ENCODE results near the gene GPX4. TPM values are rescaled to one million over a fixed set of nuclear protein-coding genes. Genes with fewer than 3 reads are reported as not detected.

Gene GPX4
- total RNA-seq, 1 experiment from 2014 or later = 577 TPM

DNA sequence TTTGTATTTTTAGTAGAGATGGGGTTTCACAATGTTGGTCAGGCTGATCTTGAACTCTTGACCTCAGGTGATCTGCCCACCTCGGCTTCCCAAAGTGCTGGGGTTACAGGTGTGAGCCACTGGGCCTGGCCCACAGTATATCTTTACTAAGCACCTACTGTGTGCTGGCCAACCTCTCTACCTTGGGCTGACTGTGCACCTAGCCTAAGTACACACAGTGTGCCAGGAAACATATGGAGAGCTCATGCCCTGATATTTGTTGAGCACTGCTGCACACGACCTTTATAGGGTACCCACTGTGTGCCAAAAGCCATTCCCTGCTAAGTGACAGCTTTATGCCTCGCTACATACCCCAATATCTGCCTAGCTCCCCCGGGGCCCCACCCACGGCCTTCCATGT, 43.1 kb upstream of the GPX4 start:
- ATAC-seq (no peak), DNase-seq (ENCODE audit: low read depth, low spot score) (no peak)
- ChIA-PET CTCF (interaction anchor here (0.6 to 0.7 kb wide), 2 partner anchors 17 to 64 kb away, joined by 4 to 6 read pairs; no protein-coding TSS in a partner anchor), POLR2A (no interaction called here)
- BruUV-seq (replicated peaks) = no TSS peak
- intact Hi-C loops (cut with micrococcal nuclease; ENCODE audit: unreplicated experiment) = no loop called here
- no peaks in the 10 kb centered on the region for H3K36me3 ChIP-seq (ENCODE audit: control insufficient read depth, insufficient read depth, low read length)
- H3K27me3 ChIP-seq (ENCODE audit: control insufficient read depth, insufficient read depth, low read length) = no peaks in the 10 kb centered on the region
- TF ChIP-seq SIN3A (IDR thresholded peaks at IDR 0.05; ENCODE audit: borderline replicate concordance, insufficient read depth, low read depth, low read length) (no peak), POLR2AphosphoS5 (IDR thresholded peaks at IDR 0.05; ENCODE audit: low read depth, low read length) (no peak), TCF7L2 (IDR thresholded peaks at IDR 0.05; ENCODE audit: low read depth, low read length) (no peak)
- TF ChIP-seq, protein P1, sequence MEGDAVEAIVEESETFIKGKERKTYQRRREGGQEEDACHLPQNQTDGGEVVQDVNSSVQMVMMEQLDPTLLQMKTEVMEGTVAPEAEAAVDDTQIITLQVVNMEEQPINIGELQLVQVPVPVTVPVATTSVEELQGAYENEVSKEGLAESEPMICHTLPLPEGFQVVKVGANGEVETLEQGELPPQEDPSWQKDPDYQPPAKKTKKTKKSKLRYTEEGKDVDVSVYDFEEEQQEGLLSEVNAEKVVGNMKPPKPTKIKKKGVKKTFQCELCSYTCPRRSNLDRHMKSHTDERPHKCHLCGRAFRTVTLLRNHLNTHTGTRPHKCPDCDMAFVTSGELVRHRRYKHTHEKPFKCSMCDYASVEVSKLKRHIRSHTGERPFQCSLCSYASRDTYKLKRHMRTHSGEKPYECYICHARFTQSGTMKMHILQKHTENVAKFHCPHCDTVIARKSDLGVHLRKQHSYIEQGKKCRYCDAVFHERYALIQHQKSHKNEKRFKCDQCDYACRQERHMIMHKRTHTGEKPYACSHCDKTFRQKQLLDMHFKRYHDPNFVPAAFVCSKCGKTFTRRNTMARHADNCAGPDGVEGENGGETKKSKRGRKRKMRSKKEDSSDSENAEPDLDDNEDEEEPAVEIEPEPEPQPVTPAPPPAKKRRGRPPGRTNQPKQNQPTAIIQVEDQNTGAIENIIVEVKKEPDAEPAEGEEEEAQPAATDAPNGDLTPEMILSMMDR (IDR thresholded peaks at IDR 0.05) = no peak
- TF ChIP-seq, protein P2, sequence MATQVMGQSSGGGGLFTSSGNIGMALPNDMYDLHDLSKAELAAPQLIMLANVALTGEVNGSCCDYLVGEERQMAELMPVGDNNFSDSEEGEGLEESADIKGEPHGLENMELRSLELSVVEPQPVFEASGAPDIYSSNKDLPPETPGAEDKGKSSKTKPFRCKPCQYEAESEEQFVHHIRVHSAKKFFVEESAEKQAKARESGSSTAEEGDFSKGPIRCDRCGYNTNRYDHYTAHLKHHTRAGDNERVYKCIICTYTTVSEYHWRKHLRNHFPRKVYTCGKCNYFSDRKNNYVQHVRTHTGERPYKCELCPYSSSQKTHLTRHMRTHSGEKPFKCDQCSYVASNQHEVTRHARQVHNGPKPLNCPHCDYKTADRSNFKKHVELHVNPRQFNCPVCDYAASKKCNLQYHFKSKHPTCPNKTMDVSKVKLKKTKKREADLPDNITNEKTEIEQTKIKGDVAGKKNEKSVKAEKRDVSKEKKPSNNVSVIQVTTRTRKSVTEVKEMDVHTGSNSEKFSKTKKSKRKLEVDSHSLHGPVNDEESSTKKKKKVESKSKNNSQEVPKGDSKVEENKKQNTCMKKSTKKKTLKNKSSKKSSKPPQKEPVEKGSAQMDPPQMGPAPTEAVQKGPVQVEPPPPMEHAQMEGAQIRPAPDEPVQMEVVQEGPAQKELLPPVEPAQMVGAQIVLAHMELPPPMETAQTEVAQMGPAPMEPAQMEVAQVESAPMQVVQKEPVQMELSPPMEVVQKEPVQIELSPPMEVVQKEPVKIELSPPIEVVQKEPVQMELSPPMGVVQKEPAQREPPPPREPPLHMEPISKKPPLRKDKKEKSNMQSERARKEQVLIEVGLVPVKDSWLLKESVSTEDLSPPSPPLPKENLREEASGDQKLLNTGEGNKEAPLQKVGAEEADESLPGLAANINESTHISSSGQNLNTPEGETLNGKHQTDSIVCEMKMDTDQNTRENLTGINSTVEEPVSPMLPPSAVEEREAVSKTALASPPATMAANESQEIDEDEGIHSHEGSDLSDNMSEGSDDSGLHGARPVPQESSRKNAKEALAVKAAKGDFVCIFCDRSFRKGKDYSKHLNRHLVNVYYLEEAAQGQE (IDR thresholded peaks at IDR 0.05; ENCODE audit: insufficient read depth in 1 of 2, low read depth in 2 of 2, low read length in 1 of 2) = no peak
- H3K27ac ChIP-seq (ENCODE audit: low read length) = no peak overlapping the region
- H3K4me3 ChIP-seq (ENCODE audit: low read depth in 2 of 2, low read length in 2 of 2) = no peak overlapping the region
- no peaks in the 10 kb centered on the region for H3K9me3 ChIP-seq (ENCODE audit: control insufficient read depth, insufficient read depth, low read depth, low read length)
- in situ Hi-C loops (cut with HindIII; ENCODE audit: low pct_unique_long_range_greater_than_20kb, low sequenced_read_pairs) = no loop called here
- H3K4me1 ChIP-seq (ENCODE audit: control insufficient read depth, insufficient read depth, low read length) = peaks cover 6% of the 10 kb centered on the region

DNA sequence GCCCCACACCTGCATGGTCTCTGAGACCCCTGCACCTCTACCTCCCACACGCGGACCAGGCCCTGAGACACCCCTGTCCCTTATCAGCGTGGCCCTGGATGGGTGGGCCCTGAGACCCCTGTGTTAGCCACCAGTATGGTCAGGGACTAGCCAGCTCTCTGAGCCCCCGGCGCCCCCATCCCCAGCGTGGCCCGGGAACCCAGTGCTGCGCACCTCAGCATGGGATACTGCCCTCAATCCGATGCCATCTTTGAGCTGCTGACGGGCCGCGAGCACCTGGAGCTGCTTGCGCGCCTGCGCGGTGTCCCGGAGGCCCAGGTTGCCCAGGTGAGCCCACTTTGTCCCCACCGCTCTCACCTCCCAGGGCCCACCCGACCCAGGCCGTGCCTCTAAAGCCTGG, 41.8 kb upstream of the GPX4 start:
- Histone ChIP-seq H3K27ac (ENCODE audit: low read length) (no peak overlapping the region), H3K4me1 (ENCODE audit: control insufficient read depth, insufficient read depth, low read length) (peaks cover 17% of the 10 kb centered on the region), H3K27me3 (ENCODE audit: control insufficient read depth, insufficient read depth, low read length) (no peaks in the 10 kb centered on the region), H3K9me3 (ENCODE audit: control insufficient read depth, insufficient read depth, low read depth, low read length) (no peaks in the 10 kb centered on the region), H3K36me3 (ENCODE audit: control insufficient read depth, insufficient read depth, low read length) (no peaks in the 10 kb centered on the region), H3K4me3 (ENCODE audit: low read depth in 2 of 2, low read length in 2 of 2) (no peak overlapping the region)
- TF ChIP-seq POLR2AphosphoS5 (IDR thresholded peaks at IDR 0.05; ENCODE audit: low read depth, low read length) (no peak), TCF7L2 (IDR thresholded peaks at IDR 0.05; ENCODE audit: low read depth, low read length) (no peak)
- TF ChIP-seq, protein P2 (IDR thresholded peaks at IDR 0.05; ENCODE audit: insufficient read depth in 1 of 2, low read depth in 2 of 2, low read length in 1 of 2) = no peak
- TF ChIP-seq, protein P1 (IDR thresholded peaks at IDR 0.05) = no peak
- in situ Hi-C loops (cut with HindIII; ENCODE audit: low pct_unique_long_range_greater_than_20kb, low sequenced_read_pairs) = no loop called here
- POLR2A ChIA-PET = no interaction called here
- BruUV-seq (replicated peaks) = no TSS peak
- no peak for DNase-seq (ENCODE audit: low read depth, low spot score)
- CTCF ChIA-PET = no interaction called here
- intact Hi-C loops (cut with micrococcal nuclease; ENCODE audit: unreplicated experiment) = no loop called here
- no peak for ATAC-seq

Data from Panc1 (cell line).